ENCODE results near the gene CTBP1.

Gene CTBP1

GRCh38 chr4:1279253-1279652 is 30.3 kb upstream of the CTBP1 start:
- no peak for DNase-seq

DNA sequence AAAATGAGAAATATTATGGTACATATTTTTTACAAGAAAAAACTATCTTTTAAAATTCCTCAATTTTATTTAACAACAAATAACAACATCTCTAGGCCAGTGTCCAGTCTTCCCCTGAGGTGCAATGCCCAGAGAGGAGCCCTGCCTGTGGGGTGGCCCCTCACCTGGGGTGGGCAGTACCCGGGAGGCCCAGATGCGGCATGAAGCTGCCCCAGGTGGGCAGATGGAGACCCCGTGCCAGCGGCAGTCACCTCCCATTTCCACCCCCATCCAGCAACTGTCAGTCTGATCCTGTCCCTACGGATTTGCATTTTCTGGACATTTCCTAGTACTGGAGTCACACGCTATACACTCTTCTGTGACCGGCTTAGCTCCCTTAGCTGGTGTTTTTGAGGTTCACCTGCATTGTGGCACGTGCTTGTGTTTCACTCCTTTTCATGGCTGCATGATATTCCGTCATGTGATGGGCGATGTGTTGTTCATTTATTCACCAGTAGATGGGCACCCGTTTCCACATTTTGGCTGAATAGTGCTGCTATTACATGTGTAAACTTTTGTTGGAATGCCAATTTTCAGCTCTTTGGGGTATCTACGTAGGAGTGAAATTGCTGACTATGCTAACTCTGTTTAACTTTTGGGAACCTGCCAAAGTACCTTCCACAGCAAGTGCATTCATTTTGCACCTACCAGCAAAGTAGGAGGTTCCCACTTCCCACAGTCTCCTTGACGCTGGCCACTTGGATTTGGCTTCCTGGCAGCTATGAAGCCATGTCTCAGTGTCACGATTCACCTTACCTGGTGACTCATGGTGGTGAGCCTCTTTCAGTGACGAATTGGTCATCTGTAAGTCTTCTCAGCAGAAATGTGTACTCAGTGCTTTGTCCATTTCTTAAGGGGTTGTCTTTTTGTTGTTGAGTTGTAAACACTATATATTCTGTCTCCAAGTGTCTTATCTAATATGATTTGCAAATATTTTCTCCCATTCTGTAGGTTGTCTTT is 29.0 kb upstream of the CTBP1 start:
- no peak for DNase-seq

DNA sequence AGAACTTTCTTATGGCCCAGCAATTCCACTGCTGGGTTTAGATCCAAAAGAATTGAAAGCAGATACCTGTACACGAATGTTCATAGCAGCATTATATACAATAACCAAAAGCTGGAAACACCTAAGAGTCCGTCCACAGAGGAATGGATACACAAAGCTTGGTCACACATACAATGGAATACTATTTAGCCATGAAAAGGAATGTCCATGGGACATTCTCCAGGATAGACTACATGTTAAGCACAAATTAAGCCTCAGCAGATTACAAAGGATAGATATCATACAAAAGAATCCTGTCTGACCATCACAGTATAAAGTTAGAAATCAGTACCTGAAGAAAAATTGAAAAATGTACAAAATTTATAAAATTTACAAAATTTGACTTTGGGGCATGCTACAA is 28.1 kb upstream of the CTBP1 start:
- no peak for DNase-seq

- DNase-seq: no peak
These were observed 25.9 kb upstream of the CTBP1 start for GRCh38 chr4:1274871-1275270.

DNA sequence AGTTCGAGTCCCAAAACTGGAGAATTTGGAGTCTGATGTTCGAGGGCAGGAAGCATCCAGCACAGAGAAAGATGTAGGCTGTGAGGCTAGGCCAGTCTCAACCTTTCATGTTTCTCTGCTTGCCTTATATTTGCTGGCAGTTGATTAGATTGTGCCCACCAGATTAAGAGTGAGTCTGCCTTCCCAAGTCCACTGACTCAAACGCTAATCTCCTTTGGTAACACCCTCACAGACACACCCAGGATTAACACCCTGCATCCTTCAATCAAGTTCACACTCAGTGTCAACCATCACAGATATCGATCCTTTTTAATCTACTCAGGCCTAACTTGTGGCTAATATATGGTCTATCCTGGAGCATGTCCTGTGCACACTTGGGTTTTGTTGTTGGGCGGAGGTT is 22.8 kb upstream of the CTBP1 start:
- DNase-seq: no peak

DNA sequence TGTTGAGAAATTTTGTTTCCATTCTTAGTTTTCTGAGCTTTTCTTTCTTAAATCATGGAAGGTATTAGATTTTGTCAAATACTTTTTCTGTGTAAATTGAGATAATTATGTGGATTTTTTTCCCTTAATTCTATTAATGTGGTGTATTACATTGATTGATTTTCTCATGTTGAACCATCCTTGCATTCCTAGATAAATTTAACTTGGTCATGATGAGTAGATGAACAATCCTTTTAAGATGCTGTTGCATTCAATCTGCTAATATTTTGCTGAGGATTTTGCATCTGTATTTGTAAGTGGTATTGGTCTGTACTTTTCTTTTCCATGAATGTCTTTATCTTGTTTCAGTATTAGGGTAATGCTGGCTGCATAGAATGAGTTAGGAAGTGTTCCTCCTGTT is 20.3 kb upstream of the CTBP1 start:
- no peak for DNase-seq

- DNase-seq: no peak
These were observed 18.2 kb upstream of the CTBP1 start for GRCh38 chr4:1266881-1267763.

GRCh38 chr4:1265351-1265750 is 16.4 kb upstream of the CTBP1 start:
- no peak for DNase-seq

GRCh38 chr4:1264942-1265341 is 16.0 kb upstream of the CTBP1 start:
- DNase-seq: no peak

DNA sequence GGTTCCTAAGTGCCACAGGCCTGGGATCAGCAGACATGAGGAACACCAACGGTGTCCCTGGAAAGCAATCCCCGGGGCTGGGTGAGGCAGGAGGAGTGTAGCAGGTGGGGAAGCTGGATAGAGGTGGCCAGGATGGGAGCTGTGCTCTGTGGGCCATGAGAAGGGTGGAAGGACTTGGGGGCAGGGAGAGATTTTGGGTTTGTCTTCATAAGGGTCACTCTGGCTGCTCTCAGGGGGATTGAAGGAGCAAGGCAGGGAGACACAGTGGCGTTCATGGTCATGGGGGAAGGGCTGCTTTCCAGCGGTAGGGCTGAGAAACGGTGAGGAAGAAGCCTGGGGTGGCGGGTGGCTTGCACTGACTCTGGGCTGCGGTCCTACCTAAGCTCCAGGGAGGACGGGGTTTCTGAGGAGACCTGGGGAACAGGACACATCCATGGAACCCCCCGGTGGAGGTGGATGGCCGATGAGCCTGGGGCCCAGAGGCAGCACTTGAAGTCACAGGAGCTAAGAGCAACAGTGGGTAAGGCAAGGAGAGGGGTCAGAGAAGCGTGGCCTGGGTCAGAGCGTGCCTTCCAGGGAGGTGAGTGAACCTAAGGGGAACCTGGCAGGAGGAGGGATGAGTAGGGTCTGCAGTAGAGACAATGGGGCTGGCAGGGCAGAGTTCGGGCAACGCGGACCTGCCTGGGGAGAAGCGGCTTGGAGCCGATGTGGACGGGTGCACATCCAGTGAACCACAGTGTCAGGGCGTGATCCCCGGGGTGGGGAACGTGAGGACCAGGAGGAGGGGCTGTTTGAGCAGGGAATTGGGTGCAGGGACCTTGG is 12.4 kb upstream of the CTBP1 start:
- no peak for DNase-seq

DNA sequence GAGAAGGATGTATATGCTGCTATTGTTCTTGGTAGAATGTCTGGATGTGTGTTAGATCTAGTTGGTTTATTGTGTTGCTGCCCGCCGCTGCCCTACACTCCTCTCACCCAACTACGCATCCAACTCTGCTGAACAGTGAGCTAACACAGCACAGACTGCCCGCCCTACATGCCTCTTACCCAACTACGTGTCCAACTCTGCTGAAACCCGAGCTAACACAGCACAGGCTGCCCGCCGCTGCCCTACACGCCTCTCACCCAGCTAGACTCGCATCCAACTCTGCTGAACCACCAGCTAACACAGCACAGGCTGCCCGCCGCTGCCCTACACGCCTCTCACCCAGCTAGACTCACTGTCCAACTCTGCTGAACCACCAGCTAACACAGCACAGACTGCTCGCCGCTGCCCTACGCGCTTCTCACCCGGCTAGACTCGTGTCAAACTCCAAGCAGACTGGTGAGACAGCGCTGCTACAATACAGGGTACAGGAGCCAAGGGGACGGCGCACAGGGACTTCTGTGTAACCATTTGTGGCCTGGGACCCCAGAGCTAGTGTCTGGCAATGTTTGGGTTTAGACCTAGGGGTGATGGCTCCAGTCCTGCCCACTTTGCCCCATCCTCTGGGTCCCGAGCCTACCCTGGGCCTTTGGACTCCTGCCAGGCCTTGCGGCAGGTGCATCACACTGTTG is 11.6 kb upstream of the CTBP1 start:
- no peak for DNase-seq

GRCh38 chr4:1259966-1260365 is 11.0 kb upstream of the CTBP1 start:
- no peak for DNase-seq

DNA sequence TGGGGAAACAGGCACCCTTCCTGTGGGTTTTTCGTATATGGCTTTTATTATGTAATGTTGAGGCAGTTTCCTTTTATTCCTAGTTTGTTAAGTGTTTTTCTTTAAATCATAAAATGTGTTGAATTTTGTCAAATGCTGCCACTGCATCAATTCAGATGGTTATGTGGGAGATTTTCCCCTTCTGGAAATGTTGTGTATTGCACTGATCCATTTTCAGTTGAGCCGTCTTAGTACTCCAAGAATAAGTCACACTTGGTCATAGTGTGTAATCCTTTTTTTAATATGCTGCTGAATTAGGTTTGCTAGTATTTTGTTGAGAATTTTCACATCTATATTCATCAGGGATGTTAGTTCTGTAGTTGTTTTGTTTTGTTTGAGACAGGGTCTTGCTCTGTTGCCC is 9.5 kb upstream of the CTBP1 start:
- DNase-seq: no peak

- no peak for DNase-seq
These were observed 6.8 kb upstream of the CTBP1 start for GRCh38 chr4:1255699-1256098.

DNA sequence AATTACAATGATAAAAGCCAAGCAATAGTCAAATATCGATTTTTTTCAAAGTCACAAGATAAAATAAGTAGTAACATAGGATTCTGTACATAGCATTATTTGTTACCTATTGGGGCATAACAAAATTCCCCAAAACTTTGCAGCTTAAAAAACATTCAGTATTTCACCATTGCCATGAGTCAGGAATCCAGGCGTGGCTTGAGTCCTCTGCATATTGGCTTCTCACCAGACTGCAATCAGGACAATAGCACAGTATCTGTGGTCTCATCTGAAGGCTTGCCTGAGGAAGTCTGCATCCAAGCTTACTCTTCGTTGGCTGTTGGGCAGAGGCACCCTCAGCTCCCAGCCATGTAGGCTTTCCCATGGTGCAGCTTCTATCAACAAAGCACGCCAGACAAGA is 6.2 kb upstream of the CTBP1 start:
- DNase-seq: no peak

DNA sequence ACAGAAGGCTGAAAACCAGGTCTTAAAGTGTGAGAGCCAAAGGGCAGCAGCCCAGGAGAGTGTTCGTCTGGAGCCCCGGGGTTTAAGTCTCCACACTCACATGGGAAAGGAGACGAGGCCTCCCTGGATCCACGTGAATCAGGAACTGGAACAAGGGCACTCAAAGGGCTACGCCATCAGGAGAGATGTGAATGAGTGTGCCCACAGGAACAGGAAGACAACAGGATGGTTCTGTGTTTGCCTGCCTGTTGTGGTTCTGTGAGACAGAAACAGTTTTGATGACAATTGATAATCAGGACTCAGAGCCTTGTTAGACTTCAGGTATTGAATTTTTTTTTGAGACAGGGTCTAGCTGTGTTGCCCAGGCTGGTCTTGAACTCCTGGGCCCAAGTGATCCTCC is 4.9 kb upstream of the CTBP1 start:
- no peak for DNase-seq

- DNase-seq: no peak
These were observed 4.1 kb upstream of the CTBP1 start for GRCh38 chr4:1252928-1253492.

DNA sequence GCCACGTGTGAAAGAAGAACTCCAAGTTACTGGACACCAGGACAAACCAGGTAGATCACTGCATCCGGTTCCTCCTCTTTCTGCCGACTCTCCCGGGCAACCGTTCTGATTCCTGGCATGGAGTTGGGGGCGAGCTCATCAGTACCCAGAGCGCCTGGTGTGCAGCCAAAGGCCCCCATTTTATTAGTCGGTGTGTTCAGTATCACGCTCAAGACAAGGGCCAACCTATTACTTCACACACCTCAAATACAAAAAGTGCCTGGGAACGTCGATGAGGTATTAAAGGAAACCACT is 2.8 kb upstream of the CTBP1 start:
- no peak for DNase-seq

DNA sequence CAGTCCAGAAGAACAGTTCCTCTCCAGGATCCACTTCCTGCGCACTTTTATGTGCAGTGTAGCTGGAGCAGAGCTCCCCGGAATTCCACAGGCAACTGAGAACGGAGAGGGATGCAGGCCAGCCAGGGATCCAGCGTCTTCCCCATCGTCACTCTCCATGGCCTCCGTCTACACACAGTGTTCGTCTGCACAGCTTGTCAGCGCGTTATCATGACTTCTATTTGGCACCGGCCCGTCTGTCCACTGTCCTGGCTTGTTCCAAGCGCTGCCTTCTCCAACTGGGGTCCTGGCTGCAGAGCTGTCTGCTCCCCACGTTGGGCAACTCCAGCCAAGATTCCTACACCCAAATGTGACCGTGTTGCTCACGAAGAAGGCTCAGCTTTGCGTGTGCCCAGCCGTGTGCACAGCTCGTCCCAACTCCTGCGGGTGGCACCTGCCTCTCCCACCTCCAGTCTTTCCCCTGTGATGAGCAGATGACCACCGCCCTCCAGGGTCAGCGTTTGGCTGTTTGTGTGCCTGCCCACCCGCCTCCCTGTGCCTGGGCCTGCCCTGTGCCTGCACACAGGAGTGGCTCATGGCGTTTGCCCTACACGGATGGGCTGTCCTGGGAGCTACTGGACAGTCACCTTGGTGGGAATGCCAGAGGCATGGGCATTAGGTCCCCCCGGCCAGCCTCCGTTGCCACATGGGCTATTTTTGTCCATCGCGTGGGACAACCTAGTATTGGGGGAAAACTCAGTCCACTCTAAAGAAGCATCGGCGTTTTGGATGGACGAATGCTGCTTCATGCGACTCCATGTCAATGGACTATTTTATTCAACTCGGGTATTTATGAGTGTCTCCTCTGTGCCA is 2.2 kb upstream of the CTBP1 start:
- no peak for DNase-seq

GRCh38 chr4:1250527-1250812 is 1.5 kb upstream of the CTBP1 start:
- no peak for DNase-seq

DNA sequence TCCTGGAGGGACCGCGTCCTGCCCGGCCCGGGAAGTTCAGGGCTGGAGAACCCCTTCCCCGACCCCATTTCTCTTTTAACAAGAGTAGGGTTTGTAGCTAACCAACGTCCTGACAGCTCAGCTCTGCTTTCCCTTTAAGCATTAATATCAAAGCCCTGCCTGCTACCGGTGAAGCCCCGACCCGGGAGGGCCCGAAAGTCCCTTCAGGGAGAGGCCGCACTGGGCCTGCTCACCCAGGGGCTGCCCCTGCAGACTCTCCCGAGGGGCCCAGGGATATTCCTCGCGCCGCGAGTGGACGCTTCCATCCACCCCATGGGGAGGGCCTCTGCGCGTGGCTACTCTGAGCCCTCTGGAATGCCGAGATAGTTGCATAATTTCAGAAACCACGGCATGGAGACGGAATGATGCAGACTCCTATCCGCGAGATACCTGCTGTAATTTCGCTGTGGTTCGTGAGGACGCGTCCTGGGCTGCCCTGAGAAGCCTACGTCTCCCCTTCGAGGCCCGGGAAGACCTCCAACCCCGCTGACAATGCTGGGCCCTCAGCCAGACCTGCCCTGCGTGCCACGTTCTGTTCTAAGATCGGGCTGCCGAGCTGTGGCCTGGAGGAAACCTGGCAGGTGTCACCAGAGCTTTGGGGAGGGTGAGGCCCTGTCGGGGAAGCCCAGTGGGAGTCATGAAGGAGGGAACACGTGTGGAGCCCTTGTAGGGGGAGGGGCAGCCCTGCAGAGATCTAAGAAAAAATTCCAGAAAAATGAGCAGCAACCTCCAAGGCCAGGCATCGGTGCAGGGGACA is 999 bp upstream of the CTBP1 start:
- no peak for DNase-seq
